Ishikawa (cell line): Measurements from ENCODE around the gene BRI3.

Experiments
- CREB1 ChIP-seq: IDR thresholded peaks from 2 replicates; pipeline ENCODE4 v1.6.1; 2012; ENCODE audit warnings: low read depth
- EGR1 ChIP-seq: IDR thresholded peaks from 2 replicates; pipeline ENCODE4 v1.6.1; 2012
- EP300 ChIP-seq: IDR thresholded peaks from 2 replicates; pipeline ENCODE4 v1.6.1; 2012; ENCODE audit warnings: borderline replicate concordance
- FOXM1 ChIP-seq: IDR thresholded peaks from 2 replicates; pipeline ENCODE4 v1.6.1; 2012; ENCODE audit warnings: low read depth, borderline replicate concordance
- TAF1 ChIP-seq: IDR thresholded peaks from 2 replicates; pipeline ENCODE4 v1.6.1; 2012; ENCODE audit warnings: low read depth, mild to moderate bottlenecking
- YY1 ChIP-seq: IDR thresholded peaks from 2 replicates; pipeline ENCODE4 v1.6.1; 2012; ENCODE audit warnings: low read depth
- TF ChIP-seq, protein P1 (sequence below): IDR thresholded peaks from 2 replicates; pipeline ENCODE4 v1.6.1; 2012
- TF ChIP-seq, protein P2 (sequence below): IDR thresholded peaks from 2 replicates; pipeline ENCODE4 v1.6.1; 2012

DNA sequence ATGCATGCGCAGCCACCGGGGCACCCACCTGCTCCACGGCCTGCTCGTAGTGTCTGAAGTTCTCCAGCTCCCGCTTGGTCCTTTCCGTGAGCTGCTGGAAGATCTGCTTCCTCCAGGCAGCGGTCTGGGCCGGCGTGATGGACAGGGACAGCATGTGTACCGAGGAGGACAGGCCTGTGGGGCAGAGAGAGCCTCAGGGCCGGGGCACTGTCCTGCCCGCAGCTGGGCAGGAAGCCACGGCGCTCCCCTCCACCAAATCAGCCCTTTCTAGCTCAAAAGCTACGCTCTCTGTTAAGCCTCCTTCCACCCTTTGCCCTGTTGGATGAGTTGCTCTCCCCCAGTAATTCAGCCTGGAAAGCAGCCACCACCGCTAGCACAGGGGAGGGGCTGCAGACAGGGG is 48.7 kb upstream of the BRI3 start:
- TF ChIP-seq YY1 (no peak), CREB1 (no peak), EP300 (no peak), FOXM1 (no peak), TAF1 (no peak), EGR1 (no peak)
- TF ChIP-seq, protein P1, sequence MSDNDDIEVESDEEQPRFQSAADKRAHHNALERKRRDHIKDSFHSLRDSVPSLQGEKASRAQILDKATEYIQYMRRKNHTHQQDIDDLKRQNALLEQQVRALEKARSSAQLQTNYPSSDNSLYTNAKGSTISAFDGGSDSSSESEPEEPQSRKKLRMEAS: no peak
- TF ChIP-seq, protein P2, sequence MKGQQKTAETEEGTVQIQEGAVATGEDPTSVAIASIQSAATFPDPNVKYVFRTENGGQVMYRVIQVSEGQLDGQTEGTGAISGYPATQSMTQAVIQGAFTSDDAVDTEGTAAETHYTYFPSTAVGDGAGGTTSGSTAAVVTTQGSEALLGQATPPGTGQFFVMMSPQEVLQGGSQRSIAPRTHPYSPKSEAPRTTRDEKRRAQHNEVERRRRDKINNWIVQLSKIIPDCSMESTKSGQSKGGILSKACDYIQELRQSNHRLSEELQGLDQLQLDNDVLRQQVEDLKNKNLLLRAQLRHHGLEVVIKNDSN: no peak
